Superior temporal gyrus (tissue), 1 donor: Measurements from ENCODE around the gene GNG5.
A peak's percentile ranks its signal among the peaks of the same experiment; 100 is the strongest.
"Not testable (repeated sequence)": the region's sequence is repeated elsewhere in the genome, so short reads cannot be mapped to it uniquely, and the experiment has no call there.

Experiments used
- DNase-seq: peaks from one replicate; pipeline ENCODE4 v3.0.0-alpha.2; 2016; ENCODE audit errors: extremely low spot score

Gene GNG5

DNA sequence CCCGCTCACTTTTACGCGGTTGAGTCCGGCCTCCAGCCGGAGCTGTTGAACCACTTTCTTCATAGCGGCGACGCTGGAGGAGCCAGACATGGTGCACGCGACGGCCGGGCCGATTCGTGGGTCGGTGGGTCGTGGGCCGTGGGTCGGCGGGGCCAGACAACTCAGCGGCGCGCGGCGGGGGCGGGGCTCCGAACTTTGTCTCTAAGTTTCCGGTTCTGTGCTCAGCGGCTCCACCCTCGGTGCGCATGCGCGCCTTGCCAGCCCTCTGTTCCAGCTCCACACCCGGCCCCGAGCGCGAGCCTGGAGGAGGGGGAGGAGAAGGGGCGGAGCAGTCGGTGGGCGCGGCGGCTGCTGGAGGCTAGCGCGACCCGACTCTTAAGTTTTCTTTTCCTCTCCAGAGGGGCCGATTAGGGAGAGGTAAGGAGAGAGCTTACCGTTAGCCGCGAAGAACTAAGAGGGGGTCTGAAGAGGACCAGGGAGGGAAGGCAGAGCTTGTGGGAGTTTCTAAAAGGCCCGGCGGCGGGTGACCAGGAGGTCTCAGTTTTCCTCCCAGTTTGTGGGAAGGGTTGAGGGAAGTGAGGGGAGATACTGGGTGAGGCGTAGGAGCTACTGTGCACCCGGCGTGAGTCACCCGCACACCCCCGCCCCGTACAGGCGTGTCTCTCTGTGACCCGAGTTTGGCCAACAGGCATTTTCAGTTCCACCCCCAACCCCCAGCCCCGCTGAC lies at the start of gene GNG5, which contains the start of gene SPATA1:
Gene GNG5 (minus strand): TSS at position 580 of the 727 bp plus-strand sequence. CDS start 490 bp downstream, at position 90.
Gene SPATA1 (plus strand): TSS at position 385 of the 727 bp plus-strand sequence. CDS start 9,974 bp downstream, outside the sequence.
- DNase-seq = peak; percentile 96

- no peak for DNase-seq
These were observed 44.4 kb upstream of the GNG5 start for GRCh38 chr1:84550826-84551225.

DNA sequence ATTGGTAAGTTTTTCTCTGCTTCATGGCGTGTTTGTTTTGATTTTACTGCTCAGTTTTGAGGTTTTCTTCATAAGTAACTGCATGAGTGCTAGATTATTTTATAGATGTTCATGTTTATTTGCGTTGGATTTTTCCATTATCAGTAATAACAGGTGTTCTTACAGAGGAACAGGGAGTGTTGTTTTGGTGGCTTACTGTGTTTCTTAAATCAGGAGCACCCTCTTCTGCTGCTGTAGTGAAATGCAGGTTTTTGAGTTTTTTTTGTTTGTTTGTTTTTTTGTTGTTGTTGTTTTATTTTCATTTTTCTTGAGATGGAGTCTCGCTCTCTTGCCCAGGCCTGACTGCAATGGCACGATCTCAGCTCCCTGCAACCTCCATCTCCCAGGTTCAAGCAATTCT lies 35.3 kb upstream of the GNG5 start:
- no peak for DNase-seq

DNA sequence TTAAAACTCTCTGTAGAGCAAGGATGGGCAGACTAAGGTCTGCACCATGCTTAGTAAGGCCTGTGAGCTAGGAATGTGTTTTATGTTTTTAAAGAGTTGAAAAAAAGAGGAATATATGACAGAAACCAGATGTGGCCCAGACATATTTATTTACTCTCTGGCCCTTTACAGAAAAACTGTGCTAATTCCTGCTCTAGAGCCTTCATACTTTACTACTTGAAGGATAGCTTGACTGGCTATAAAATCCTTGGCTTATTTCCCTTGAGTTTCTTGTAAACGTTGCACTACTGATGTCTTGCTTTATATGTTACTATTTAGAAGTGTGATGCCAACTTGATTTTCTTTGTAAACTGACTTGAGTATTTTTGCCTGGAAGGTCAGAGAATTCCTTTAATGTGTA lies 34.4 kb upstream of the GNG5 start:
- no peak for DNase-seq

DNA sequence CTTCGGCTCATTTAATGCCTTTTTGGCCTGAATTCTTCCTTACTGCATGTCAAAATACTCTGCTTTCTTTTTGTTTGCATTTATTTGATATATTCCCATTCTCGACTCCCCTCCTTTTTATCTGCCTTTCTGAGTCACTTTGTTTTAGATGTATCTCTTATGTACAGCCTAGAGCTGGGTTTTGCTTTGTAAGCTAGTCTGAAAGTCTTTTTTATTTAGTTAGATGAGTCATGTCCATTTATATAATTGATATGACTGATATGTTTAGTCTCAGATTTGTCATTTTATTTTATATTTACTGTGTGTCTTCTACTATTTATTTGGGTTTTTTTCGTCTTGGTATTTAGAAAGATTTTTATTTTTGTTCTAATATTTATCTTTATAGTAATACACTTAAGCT lies 33.6 kb upstream of the GNG5 start:
- no peak for DNase-seq

- DNase-seq = no peak
These were observed 32.2 kb upstream of the GNG5 start for GRCh38 chr1:84538599-84538998.

- no peak for DNase-seq
These were observed 19.4 kb upstream of the GNG5 start for GRCh38 chr1:84525779-84526178.

- no peak for DNase-seq
These were observed 18.2 kb upstream of the GNG5 start for GRCh38 chr1:84524590-84524989.

- no peak for DNase-seq
These were observed 4.3 kb upstream of the GNG5 start for GRCh38 chr1:84510668-84511067.

- no peak for DNase-seq
These were observed 3.8 kb upstream of the GNG5 start for GRCh38 chr1:84510165-84510564.

GRCh38 chr1:84509029-84509428 lies 2.6 kb upstream of the GNG5 start:
- no peak for DNase-seq

- DNase-seq = no peak
These were observed 2.1 kb upstream of the GNG5 start for GRCh38 chr1:84508510-84508909.

GRCh38 chr1:84507887-84508286 lies 1.5 kb upstream of the GNG5 start:
- DNase-seq = not testable (repeated sequence)

DNA sequence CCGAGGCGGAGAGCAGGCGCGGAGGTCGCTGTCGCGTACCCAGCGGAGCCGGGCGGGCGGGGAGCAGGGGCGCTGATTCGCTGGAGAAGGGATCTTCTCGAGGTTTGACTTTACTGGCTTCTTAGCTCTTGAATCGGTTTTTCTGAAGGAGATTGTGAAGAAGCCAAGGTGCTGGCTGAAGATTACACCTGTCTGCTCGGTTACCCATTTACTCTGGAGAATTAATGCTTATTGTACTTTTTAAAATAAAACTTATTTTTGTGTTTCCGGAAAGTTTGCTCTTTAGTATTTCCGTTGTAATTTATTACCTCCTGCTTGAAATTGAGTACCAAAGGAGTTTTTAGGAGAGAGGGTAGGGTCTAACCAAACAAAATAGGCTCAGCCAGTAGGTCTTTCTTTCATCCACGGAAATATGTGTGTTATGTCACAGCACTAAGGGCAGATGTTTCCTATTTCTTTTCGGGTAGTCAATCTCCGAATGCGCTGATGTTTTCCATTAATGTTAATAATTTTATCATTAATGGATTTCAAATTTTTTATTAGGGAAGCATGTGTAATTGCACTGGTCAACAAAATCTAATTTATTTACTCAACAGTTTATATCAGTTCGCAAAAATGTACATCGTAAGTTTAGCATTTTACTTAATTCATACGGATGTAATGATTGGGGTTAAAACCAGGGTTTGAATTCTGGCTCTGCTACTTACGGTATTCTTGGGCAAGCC lies 510 bp upstream of the GNG5 start:
- no peak for DNase-seq

- DNase-seq = peak; percentile 43
These were observed 834 bp downstream of the GNG5 start for GRCh38 chr1:84505493-84506001.

GRCh38 chr1:84504580-84505492 lies 1.5 kb downstream of the GNG5 start:
- DNase-seq = peak; percentile 40

- DNase-seq = no peak
These were observed 3.5 kb downstream of the GNG5 start for GRCh38 chr1:84502927-84503326.

DNA sequence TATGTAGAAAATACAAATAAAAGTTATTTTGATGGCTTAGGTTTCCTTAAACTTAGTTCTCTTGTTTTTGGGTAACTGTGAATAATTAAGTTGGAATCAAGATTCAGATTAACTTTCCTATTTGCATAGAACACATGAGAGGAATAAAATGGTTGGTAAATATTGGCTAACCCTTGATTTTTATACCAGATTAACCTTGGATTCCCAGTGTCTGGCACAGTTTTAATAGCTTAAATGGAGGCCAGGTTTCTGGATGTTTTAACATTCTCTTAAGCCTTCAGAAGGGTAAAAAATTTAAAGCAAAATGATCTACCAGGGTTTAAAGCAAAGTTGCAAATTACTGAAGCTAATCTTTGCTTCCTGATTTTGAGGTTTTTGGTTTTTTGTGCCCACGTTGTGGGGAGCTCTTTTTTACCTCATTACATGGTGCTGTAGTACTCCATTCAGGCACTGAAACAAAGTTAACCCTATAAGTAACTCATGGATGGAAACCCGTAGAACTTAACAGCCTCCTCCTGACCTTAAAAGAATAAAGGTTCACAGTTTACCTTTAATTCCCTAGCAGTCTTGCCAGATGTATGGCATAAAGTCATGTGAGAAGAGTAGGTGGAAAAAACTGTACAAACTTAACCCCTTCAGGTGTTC lies 8.6 kb downstream of the GNG5 start:
- DNase-seq = no peak

GRCh38 chr1:84496498-84496897 lies 9.9 kb downstream of the GNG5 start:
- DNase-seq = no peak

- no peak for DNase-seq
These were observed 12.6 kb downstream of the GNG5 start for GRCh38 chr1:84493747-84494146.

DNA sequence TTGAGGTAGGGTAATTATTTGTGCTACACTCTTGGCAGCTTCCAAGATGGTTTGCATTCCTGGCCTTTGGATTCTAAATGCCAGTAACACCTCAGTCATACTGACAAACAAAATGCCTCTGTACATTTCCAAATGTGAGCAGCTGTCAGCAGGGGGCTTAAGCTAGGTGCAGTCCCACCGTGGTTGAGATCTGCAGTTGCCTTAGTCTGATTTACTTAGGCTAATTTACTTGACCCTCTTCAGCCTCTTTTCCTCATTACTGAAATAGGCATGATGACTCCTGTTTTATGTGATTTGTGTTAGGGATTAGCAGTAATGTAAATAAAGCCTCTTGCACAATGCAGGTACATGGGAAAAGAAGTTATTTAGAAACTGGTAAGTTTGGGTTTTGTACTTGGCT lies 13.7 kb downstream of the GNG5 start:
- no peak for DNase-seq
